ENCODE results near the gene SLC9B1.

DNA sequence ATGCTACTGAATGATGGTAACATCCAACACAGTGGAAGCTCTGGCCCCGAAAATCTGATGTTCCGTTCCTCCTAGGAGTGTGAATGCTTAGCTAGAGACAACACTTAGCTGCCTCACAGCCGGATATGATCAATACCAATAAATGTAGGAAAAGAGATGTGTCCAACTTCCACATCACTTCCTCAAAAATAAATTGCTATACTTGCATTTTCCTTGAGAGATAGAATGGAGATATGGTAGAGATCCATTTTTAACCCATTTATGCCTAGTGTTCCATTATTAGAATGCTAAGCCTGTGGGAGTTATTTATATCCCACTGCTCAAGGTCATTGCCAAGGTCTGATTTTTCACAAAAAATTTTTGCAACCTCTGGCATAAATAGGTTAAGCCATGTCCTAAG lies 5.5 kb upstream of the SLC9B1 start:
- TF ChIP-seq EZH2phosphoT487 (IDR thresholded peaks at IDR 0.05; ENCODE audit: insufficient read depth, low read depth) (no peak), EZH2 (IDR thresholded peaks at IDR 0.05; ENCODE audit: insufficient read depth, poor library complexity, severe bottlenecking) (no peak)
